Endometrial microvascular endothelial cells (primary cell): ENCODE results near the gene HSF2BP. TPM values are rescaled to one million over a fixed set of nuclear protein-coding genes. Genes with fewer than 3 reads are reported as not detected.
"Not testable (repeated sequence)": the region's sequence is repeated elsewhere in the genome, so short reads cannot be mapped to it uniquely, and the experiment has no call there.

ENCODE experiments used
- in situ Hi-C: cut with HindIII; loops from 2 replicates; pipeline ENCODE4 v1.10.0; 2017; ENCODE audit warnings: low sequenced_read_pairs, low pct_unique_long_range_greater_than_20kb; ENCODE audit errors: inconsistent ontology term
- total RNA-seq: library from RNA; depleted of rRNA; stranded (reverse); fragments of >200 nt; gene quantifications from one replicate; pipeline ENCODE4 v1.2.3, GENCODE V29; 2015; ENCODE audit errors: inconsistent ontology term

Gene HSF2BP
- total RNA-seq, 1 donor from 2014 or later = 0.37 TPM

DNA sequence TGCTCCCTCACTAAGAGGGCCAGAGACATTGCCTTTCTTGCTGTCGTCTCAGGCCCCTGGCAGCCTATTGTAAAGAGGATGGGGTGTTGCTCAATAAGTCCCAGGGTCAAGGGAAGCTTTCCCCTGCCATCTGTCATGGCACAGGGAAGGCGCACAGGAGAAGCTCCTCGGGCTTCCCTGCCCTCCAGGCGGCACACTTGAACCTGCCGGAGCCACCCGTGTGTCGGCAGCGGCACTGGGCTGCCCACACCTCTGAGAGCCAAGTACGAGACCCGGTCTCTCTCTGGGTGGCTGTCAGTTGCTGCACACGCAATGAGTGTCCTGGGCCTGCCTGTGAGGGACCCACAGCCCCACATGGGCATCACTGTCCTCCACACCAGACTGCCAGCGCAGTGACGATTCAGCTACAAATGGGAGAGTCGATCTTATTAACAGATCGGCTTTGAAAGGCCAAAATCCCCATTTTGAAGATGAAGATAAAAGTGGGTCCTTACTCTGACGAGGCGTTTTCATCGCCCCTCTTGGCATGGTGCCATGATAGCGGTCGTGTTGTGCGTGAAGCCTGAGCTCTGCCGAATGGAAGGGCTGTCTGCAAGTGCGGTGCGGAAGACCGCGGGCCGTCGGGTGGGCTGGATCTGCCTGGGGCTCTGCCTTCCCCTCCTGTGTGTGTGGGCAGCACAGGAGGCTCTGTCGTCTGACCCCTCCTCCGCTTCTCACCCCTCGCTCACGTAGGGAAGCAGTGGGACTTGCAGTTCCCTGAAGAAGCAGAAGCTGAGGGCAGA lies 30.5 kb upstream of the HSF2BP start:
- in situ Hi-C loops = no loop called here

DNA sequence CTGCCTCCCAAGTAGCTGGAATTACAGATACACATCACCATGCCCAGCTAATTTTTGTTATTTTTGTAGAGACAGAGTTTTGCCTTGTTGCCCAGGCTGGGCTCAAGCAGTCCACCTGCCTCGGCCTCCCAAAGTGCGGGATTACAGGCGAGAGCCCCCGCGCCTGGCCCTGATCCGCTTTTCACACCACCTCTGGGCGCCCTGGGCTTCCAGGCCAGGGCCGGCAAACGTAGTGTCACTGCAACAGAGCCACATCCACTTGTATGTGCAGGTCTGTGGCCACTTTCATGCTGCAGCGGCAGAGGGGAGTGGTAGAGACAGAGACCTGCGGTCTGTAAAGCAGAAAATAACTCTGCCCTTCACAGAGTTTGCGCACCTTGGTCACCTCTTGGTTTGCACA lies 29.6 kb upstream of the HSF2BP start:
- in situ Hi-C loops = no loop called here

DNA sequence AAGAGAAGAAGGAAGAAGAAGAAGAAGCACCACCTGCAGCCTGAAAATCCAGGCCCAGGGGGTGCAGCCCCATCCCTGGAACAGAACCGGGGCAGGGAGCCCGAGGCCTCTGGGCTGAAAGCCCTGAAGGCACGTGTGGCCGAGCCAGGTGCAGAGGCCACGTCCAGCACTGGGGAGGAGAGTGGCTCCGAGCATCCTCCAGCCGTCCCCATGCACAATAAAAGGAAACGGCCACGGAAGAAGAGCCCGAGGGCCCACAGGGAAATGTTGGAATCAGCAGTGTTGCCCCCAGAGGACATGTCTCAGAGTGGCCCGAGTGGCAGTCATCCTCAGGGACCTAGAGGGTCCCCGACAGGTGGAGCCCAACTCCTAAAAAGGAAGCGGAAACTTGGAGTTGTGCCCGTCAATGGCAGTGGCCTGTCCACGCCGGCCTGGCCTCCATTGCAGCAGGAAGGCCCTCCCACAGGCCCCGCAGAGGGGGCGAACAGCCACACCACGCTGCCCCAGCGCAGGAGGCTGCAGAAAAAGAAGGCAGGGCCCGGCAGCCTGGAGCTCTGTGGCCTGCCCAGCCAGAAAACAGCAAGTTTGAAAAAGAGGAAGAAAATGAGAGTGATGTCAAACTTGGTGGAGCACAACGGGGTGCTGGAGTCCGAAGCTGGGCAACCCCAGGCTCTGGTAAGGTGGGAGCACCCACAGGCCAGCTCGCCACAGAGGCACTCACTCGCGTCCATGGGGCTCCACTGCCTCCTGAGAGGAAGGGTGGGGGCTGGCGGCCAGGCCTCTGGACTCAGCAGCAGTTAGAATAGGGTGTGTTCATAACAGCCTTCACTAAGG lies 28.5 kb upstream of the HSF2BP start:
- in situ Hi-C loops = no loop called here

DNA sequence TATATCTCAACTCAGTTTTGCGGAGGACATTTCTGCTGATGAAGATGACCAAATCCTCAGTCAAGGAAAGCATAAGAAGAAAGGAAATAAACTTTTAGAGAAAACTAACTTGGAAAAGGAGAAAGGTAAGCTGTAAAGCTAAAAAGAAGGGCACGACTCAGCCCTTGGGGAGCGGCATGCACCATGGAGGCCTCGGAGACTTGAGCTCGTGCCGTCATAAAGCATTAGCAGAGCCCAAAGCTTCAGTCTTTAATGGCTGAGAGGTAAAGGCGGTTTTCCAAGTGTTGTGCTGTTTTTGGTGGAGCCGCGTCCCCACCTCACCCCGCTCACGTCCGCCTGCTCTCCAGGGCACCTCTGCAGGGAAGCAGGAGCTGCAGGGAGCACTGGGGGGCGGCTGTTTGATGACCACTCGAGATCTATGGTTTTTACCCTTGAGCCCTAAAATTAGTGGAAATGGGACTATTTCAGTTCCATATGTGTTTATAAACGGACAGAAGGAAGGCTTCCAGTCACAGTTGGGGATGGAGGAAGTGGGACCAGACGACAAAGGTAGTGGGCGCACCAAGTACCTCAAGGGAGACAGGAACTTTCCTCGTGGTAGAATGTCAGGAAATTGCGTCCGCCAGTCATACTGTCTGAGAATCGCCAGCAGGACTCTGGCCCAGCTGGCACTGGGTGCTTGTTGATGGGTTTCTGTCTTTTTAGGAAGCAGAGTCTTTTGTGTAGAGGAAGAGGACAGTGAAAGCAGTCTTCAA lies 27.7 kb upstream of the HSF2BP start:
- in situ Hi-C loops = no loop called here

DNA sequence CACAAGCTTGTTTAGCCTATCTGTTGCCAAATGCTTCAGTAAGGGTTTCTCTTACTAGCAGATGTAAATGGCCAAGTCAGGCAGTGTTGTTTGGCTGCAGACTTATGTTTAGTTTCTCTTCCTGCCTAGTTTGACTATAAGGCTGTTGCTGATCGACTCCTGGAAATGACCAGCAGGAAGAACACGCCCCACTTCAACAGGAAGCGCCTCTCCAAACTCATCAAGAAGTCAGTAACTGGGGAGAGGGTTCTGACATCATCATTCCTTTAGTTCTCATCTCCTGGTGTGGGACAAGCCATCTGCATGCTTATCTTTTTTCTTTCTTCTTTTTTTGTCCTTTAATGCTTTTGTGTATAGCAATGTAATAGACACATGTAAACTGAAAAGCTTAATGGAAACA lies 25.1 kb upstream of the HSF2BP start:
- in situ Hi-C loops = no loop called here

DNA sequence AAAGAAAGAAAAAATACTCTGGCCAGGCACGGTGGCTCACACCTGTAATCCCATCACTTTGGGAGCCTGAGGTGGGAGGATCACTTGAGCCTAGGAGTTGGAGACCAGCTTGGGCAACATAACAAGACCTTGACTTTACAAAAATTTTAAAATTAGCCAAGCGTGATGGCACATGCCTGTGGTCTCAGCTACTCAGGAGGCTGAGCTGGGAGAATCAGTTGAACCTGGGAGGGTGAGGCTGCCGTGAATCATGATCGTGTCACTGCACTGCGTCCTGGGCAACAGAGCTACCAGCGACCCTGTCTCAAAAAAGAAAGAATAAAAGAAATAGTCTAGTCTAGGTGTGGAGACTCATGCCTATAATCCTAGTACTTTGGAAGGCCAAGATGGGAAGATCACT lies 22.4 kb upstream of the HSF2BP start:
- in situ Hi-C loops = no loop called here

DNA sequence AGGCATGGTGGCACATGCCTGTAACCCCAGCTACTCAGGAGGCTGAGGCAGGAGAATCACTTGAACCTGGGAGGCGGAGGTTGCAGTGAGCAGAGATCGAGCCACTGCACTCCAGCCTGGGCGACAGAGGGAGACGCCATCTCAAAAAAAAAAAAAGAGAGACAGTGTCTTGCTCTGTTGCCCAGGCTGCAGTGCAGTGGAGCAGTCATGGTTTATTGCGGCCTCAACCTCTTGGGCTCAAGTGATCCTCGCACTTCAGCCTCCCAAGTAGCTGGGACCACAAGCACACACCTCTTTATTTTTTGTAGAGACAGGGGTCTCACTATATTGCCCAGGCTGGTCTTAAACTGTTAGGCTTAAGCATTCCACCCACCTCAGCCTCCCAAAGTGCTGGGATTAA lies 21.1 kb upstream of the HSF2BP start:
- in situ Hi-C loops = not testable (repeated sequence)

DNA sequence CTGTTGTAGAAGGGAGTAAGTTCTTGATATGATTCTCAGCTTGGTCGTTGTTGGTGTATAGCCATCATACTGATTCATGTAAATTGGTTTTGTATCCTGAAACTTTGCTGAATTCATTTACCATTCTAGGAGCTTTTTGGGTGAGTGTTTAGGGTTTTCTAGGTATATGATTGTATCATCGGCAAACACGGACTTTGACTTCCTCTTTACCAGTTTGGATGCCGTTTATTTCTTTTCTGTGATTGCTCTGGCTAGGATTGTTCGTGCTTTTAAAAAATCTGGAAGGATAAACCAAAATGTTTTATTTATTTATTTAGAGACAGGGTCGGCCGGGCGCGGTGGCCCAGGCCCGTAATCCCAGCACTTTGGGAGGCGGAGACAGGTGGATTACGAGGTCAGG lies 20.7 kb upstream of the HSF2BP start:
- in situ Hi-C loops = no loop called here

DNA sequence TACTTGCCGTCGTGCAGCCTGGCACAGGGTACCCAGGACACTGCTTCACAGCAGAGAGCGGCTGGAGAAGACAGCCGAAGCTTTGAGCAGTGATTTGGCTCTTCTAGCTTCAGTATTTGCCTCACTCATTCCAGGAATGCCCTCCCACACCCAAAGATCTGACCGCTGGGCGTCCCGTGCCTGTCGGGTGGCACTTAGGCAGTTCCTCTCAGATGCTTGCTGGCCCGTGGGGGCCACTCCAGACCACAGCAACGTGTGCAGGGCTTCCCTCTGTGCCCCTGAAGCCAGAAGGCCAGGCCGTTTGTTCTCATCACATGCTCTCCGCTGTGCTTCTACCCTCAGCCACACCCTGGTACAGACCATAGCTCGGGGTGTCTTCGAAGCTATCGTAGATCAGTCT lies 17.1 kb upstream of the HSF2BP start:
- in situ Hi-C loops = no loop called here

DNA sequence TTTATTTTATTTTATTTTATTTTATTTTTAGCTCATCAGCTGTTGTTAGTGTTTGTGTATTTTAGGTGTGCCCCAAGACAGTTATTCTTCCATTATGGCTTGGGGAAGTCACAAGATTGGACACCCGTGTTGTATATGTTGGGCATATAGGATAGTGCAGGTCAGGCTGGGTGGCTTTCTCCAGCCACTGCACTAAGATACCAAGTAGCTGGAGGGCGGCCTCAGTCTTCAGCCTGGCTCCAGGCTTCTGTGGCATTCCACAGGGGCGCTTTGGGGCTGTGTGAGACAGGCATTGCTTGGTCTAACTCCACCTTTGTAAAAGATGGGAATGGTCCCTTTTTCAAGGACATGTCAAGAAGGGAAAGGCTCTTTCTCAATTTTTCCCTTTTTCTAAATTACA lies 16.6 kb upstream of the HSF2BP start:
- in situ Hi-C loops = no loop called here

DNA sequence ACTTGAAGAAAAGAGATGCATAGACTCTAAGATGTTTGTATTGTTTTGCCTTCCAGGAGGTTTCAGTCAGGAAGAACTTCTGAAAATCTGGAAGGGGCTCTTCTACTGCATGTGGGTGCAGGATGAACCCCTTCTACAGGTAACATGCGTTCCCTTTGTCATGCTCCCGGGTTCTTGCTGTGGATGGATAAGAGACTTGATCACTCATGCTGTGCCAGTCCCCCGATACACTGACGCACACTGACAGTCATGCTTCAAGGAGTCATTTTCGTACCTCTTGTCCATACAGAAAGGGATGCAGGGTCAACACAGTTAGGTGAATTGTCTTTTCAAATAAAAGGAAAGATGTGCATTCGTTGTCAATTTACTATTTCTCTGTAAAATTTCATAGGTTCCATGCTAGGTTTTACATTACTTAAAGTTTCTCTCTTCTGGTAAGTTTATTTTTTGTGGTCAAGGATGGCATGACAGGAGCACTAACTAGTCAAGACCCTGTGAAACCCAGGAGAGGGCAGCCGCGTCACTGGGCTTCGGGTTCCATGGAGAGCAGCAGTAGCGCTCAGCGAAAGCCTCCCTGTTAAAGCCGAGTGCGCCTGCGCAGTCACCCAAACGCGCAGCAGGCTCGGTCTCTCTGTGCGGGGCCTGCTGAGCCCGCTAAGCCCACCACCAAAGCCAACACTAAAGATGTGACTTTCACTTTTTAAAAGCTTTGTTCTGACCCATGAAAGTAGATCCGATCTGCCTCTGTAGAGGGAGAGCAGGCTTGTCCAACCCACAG lies 10.7 kb upstream of the HSF2BP start:
- in situ Hi-C loops = no loop called here

DNA sequence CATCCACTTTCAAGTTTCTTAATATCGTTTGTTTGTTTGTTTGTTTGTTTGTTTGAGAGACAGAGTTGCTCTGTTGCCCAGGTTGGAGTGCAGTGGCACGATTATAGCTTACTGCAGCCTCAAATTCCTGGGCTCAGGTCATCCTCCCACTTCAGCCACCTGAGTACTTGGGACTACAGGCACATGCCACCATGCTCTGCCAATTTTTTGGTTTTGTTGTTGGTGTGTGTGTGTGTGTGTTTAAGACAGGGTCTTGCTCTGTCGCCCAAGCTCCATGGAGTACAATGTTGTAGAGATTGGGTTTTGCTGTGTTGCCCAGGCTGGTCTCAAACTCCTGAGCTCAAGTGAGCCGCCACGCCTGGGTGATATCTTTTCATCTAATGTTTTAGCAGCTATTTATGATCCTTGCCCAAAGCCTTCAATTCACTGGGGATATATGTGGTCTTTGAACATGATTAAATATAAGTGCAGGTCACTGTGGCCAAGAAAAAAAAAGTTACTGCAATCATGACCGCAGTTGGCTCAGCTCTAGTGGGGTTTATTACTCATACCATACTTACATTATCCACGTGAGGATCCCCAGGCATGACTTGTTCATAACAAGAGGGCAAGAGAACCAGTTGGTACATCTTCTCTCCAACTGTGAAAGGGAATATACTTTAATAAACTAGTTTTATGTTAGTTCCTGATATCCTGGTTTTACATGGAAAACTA lies 8.1 kb upstream of the HSF2BP start:
- in situ Hi-C loops = no loop called here

DNA sequence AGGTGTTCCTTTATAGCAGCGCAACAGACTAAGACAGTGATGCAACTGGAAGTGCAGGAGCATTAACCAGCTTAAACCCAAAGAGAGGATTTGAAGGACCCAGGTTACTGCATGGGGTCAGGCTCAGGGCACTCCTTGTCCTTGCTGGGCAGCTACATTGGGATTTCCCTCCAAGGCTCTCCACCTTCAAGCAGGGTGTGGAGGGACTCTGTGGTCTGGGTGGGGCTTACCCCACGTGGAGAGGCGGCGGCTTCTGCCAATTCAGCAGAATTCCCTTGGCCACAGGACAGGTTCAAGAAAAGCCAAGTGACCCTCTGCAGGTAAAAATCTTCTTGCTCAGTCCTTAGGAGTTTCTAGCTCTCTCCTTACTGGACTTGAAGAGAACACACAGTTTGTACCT lies 6.6 kb upstream of the HSF2BP start:
- in situ Hi-C loops = no loop called here

DNA sequence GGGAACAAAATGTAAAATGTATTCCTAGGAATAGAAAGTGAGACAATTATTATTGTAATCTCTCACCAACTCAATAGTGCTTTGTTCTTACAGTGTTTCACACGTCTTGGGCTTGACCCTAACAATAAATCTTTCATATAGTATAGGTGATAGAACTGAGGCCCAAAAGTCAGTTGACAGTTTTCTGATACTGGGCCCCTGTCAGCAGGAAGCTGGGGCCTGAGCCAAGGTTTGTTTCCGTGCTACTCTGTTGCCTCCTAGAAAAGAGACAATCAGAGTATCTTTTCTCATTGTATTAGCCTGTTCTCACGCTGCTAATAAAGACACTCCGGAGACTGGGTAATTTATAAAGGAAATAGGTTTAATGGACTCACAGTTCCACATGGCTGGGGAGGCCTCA lies 5.1 kb upstream of the HSF2BP start:
- in situ Hi-C loops = no loop called here

DNA sequence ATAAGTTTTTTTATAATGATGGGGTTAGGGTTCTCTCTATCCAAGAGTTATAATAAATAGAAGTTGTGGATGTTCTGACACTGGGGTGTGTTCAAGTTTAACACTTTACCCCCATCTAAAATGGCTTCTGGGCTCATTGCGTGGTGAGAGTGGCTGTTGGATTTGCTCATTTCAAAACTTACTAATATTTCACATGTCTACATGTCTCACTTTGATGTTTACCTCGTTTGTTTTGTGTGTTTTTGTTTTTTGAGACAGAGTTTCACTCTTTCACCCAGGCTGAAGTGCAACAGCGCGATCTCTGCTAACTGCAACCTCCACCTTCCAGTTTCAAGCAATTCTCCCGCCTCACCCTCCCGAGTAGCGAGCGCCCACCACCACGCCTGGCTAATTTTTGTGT lies 3.7 kb upstream of the HSF2BP start:
- in situ Hi-C loops = no loop called here

DNA sequence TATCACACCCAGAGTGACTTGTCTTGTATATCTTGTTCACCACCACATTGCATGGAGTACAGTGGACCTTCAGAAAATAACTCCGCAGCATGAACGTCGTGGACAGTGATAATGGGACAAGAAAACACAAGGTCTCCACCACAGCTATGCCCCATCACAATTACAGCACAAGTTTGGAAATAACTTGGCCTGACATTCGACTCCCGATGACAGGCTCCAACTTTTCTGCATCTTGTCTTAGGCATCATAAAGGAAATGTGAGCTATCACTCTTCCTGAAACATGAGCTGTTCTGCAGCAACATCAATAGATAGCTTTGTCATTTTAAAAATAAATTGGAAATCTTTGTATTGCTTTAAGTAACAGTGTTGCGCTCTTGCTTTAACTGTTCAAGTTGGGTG lies 3.0 kb upstream of the HSF2BP start:
- in situ Hi-C loops = no loop called here

DNA sequence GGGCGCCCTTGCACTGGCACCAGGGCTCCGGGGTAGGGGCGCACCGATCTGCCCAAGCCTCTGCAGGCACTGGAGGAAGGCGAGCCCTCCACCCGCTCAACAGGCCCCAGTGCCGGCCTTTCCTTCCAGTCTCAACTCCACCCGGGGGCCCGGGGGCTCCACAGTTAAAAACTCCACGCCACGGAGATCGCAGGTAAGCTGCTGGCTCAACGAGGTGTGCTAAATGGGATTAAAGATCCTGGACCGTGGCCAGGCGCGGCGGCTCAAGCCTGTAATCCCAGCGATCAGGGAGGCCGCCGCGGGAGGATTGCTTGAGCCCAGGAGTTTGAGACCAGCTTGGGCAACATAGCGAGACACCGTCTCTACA lies 536 bp downstream of the HSF2BP start:
- in situ Hi-C loops = no loop called here

DNA sequence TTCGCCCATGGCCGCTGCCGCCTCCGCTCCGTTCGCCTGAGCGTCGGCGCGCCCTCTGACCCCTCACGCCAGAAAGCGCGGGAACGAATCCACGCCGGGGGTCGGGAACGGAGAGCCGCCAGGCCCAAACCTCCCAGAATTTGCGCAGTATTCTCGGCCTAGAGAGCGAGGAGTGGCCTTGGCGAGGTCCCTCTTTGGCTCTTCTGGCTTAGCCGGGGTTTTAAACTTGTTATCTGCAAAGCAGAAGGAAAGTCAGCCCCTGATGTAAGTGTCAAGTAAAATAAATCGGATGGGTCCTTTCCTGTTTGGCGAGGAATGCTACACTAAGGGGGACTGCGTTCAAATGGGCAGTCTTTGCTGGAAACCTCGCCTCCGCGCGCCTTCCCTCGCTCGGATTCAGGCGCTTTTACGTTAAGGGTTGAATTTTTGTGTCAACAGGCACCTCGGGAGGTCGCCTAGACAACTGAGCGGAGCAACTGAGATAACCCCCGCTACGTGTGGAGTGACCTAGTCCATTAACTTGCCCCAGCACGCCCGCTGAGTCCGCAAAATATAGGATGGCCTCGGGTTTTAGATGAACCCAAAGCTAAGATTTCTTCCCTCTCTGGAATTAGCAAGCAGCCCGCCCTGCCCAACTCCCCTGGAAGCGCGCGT lies 1.1 kb downstream of the HSF2BP start:
- in situ Hi-C loops = no loop called here
